GM19455 (cell line): ENCODE measurements around the gene GSX2.
A peak's percentile ranks its signal among the peaks of the same experiment; 100 is the strongest.

Experiments used
- ATAC-seq: cut with Tn5 transposase; IDR thresholded peaks from one replicate; pipeline ENCODE4 v1.9.1; 2021; ENCODE audit not compliant: unreplicated experiment

The GSX2 gene

DNA sequence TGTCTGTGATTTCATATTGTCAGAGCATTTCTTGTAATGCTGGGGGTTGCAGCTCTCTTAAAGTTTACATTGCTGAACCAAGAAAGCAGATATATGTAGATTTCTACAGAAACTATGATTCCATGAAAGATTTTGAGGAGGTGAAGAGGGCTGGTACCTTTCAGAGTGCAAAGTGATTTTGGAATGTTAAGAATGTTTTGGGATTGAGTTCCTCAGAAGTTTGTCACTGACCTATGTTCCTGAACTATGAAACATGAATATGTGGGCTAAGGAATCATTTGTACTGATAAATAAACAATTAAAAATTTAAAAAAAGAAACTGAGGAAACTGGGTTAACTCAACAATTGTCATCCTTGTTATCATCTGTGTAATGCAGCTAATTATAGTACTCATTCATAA, 23.3 kb upstream of the GSX2 start:
- ATAC-seq = no peak

DNA sequence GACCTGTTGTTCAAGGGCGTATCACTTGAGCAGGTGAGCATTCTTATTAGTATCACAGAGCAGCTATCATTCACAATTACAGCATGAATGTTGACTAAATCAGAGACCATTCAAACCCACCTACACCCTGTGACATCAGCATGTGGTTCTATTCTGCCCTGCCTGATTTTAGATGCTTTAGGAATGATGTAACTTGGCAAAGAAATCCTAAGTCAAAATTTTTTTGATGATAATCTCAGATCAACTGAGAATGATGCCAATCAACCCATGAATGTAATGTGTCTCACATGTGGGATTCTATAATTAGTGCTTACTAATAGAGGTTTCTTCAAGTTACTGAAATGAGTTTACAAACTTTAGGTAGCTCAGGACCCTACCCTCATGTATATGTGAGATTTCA, 22.2 kb upstream of the GSX2 start:
- no peak for ATAC-seq

DNA sequence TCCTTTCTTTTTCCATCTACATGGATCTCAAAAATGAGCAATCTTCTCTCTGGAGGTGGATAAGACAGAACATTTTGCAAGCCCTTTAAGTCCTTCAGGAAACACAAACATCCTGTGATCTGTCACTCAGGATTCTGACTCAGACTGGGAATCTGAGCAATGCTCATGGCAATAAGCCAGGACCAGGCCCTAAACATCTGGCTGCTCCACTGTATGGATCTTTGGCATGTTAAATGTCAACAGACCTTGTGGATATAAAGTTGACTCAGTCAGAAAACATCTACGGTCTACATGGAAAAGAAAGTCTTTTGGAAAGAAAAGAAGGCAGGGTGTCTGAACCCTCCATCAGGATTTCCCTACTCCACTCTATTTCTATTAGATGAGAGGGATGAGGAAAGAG, 17.8 kb upstream of the GSX2 start:
- ATAC-seq = no peak

DNA sequence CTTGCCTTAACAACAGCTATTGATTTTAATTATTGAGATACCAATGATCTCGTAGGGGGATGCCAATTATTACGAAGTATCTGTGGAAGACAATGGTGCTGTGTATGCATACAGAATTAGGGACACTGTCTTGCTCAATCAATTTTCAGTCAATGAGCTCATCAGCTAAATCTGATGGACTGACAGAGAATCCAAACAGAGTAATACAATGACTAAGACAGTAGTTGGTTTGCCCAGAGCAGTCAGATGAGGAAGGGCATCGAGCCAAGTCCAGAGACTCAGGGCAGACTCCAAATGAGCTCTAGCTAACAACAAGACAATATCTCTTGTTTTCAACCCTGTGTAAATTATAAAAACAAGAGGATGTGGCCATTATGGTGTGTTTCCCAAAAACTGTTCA, 14.7 kb upstream of the GSX2 start:
- ATAC-seq = no peak

DNA sequence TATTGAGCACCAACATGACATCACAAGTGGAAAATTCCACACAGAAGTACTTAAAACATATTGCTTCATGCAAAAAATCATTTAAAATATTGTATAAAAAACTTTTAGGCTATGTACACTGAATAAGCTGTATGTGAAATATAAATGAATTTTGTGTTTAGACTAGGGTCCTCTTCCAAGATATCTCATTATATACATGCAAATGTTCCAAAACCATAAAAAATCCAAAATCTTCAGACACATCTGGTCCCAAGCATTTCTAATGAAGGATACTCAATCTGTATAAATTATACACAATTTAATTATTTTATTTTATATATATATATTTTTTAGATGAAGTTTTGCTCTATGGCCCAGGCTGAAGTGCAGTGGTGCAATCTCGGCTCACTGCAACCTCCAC, 10.1 kb upstream of the GSX2 start:
- ATAC-seq = no peak

DNA sequence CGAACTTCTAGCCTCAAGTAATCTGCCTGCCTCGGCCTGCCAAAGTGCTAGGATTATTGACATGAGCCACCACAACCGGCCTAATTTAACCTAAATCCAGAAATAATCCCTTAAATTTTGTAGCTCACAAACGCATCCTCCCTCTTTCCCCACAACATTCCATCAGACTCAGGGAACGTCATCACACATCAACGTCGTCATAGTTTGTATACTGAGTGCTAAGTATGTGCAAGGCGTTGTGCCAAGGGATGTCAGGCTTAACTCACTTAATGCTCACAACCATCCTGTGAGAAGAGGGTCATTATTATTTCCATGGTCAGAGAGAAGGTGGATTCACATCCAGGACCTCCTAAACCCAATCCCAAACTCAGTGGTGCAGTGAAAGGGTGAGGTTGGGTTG, 9.6 kb upstream of the GSX2 start:
- no peak for ATAC-seq

DNA sequence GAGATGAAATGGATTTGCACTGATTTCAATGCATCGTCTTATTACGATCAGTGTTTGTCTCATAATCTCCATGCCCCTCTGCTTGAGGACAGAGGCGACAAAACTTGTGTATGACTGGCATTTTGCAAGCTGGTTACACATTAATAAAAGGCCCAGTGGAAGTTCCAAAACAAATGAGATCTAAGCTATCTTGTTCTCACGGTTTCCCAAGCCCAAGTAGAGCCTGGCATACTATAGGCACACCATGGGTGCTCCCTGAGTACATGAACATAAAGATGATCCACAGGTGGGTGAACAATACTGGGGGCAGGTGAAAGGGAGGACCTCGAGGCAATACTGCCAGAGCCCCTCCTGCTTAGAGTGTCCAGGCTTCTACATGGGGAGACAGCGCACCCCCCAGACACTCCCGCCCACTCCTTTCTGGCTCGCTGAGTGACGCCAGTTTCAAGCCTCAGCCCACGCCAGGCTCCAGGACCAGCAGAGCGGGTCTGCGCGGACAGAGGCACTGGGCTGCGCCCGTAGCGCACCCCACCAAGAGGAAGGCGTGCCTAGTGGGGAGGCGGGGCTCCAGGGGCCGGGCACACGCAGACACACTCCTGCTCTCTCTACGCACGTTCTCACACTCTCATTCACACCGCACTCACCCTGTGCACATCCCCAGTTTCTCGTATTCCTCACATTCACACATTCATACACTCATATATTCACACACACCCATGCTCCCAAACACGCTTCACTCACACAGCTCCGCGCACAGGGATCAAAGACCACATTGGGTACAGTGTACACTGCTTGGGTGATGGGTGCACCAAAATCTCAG, 8.9 kb upstream of the GSX2 start:
- peak; percentile 53 for ATAC-seq

DNA sequence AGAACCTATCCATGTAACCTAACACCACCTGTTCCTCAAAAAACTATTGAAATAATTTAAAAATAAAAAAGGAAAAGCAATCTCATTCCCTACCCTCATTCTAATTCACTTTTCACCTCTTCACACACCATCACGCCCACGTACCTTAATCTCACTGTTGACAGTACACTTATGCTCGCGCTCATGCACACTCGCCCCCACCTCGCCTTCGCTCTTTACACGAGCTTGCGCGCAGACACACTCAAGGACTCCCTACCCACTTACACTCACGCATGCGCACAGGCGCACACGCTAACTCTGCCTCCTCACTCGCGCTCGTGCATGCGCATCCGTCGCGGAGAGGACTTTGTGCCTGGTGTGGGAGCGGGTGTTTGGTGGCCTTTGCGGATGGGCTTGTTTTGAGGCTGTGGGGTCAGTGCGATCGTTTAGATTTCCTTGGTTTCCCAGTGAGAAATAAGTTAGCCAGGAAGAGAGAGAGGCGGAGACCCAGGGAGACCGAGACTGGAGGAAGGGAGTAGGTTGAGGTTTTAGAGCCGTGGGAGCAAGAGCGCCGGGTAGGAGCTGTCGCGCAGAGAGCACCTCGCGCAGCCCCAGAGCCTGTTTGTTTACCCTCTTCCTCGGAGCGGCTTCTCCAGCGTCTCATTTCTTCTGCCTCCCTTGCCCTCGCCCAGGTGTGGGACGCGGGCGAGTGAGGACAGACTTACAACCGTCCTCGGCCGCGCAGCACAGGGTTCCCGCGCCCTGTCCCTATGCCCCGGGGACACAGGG, 8.1 kb upstream of the GSX2 start:
- peak; percentile 67 for ATAC-seq

DNA sequence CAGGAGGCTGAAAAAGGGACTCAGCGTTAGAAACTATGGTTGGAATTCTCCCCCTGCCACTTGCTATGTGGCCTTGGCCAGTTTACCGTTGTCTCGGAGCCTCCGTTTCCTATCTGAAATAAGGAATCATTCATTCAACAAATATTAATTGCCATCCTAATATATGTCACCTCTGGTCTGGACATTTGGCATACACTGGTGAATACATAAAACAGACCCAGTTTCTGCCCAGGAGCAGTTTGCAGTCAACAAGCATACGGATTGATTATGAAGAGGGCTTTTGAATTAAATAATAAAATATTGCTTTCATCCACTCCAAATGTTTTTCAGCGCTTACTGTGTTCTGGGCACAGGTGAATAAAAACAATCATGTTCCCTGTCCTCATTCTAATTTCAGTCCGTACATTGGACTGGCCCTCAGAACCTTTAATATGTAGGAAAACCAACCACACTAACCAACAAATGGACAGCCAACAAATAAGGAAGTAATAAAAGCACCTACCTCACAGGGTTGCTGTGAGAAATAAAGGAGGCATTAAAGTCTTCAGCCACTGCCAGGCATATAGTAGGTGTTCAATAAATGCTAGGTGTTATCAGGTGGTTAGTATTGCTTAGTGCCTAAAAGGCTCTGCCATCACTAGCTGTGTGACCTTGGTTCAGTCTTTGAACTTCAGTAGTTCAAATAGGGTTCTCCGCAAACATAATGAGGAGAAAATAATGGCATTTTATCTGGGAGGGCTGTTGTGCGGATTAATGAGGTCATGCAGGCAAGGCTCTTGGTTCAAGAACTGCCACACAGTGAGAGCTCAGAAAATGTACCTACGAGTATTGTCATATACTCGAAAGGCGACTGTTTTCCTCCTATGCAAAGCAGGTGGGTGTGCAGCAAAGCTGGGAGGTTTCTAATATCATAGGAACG, 7.3 kb upstream of the GSX2 start:
- ATAC-seq = no peak

DNA sequence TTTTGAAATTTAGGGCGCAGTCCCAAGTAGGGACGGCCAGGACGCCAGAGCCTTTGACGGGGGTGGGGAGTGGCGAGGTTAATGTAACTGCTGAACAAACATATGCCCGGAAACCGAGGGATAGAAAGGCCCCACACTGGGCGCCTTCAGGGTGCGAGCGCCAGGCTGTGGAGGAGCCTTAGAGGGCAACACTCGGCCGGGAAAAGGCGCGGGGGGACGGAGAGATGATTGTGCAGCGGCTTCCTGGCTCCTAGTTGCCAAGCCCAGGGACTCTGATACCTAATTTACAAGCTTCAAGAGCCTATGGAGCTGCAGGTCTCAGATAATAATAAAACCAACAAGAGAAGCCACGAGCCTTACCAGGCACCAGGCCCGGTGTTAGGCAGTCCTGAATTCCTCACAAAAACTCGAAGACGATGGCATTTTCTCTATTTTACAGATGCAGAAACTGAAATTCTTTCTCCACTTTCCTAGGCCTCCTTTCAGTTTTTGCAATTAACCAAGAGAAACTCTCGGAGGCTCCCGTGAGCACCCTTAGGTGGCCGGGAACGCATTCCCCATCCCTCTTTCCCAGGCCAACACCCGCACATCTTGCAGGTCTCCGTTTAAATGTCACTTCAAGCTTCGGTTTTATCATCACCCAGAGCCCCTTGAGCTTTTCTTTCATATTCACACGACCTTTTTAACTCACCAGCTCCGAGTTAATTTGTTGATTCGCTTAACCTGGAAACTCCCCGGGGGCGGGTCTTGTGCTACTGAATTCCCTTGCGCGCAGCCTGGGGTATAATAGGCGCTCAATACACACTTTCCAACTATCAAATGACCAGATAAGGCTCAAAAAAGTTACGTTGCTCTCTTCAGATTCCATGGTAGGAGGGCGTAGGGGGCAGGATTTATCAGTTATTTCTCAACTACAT, 6.4 kb upstream of the GSX2 start:
- ATAC-seq = no peak

DNA sequence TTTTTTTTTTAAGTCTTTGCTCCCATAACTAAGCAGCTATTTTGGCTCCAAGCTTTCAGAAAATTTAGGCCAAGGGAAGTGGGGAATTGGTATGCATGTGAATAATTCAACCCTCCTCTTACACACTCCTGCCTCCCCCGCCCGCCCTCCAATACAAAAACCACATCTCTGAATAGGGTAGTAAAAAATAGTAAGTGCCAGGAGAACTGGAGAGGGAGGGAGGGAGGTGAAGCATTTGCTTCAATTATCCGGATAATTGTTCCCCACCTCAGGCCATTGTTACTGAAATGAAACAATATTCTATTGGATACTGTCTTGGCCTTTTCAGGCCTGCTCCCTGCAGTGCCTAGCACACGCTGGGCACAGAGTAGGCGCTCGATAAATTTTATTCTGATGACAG, 5.5 kb upstream of the GSX2 start:
- no peak for ATAC-seq

DNA sequence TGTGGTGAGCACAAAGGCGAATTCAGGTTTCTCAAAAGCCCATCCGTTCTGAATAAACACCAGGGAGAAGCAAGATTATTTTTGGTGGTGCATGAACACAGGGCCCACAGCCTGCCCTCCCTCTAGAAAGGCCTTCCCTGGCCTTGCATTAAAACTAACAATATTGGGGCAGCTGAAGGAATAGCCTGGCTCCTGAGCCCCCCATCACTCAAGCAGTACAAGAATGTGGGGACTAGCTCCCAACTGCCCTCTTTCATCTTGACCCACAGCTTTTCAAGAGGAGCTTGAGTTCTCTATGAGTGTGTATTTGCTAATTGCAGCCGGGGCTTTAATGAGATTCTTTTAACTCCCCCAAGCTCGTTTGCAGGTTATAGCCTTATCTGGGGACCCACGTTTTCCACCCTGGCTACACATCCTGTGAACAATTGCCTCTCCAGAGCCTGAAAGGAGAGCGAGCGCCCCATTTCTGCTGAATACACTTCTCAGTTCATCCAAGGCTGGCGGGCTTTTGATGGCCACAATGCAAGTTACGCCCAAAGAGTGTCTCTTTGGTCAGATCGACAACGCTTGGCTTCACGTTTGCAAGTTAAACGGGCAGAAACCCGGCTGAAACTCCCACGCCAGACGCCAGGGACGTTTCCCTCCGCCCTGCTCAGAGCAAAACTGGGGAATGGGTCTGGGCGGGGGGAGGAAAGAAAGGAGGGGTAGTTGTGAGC, 4.7 kb upstream of the GSX2 start:
- no peak for ATAC-seq

DNA sequence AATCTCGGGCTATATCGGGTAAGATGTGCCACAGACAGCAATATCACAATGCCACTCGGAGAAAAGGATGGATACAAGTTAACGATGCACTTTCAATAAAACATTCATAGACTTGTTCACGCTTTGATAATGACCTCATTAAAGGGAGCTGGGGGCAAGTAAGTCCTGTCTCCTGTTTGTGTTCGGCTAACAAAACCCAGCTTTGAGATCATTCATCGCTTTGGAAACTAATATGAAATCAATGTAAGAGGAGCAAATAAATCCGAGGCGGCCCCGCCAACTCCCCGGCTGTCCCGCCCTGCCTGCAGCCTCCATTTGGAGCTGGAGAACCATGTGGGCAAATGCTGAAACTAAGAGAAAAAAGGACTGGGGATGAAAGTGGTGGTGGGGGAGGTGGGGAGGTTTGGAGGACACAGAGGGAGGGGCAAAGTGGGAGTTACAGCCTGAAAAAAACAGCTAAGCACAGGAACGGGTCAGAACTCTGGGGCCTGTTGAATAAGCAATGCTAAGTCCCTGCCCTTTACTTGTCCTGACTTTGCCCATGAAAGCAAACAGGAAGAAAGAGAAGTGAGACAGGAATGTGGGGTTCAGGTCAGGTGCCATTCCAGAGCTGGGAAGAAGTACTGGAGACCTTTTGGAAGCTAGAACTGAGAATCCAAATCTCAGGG, 3.5 kb upstream of the GSX2 start:
- no peak for ATAC-seq

DNA sequence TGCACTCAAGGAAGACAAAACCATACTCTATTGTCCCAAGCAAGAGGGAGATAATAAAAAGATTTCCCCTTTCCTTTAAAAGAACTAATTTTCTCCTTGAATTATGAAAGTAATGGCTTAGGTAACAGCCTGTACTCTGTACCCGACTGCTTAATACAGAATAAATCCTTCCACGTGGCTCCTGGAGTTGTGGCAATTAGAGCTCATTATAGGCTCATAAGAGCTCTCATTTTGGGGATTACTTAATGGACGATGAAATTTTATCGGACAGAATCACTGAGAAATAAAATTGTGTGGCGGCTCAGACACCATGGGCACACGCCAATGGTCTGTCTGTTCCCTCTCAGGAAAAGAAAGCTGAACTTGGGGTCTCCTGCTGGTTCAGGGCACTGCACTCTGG, 2.8 kb upstream of the GSX2 start:
- no peak for ATAC-seq

DNA sequence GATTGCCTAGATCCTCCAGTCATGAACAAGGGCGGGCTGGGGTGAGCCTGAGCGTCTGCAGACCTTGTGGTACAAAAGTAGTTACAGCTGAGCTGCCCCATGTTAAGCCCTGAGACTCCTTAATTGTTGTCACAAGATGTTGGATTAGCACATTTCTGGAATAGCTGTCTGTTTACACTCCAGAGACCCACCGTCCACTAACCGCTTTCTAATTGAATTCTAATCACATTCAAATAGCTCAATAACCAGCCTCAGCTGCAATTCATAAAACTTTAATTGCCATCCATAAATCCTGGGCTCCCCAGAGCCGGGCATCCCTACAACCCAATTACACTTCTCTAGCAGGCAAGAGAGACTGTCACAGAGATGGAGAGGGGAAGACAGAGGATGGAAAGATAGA, 1.6 kb upstream of the GSX2 start:
- no peak for ATAC-seq

DNA sequence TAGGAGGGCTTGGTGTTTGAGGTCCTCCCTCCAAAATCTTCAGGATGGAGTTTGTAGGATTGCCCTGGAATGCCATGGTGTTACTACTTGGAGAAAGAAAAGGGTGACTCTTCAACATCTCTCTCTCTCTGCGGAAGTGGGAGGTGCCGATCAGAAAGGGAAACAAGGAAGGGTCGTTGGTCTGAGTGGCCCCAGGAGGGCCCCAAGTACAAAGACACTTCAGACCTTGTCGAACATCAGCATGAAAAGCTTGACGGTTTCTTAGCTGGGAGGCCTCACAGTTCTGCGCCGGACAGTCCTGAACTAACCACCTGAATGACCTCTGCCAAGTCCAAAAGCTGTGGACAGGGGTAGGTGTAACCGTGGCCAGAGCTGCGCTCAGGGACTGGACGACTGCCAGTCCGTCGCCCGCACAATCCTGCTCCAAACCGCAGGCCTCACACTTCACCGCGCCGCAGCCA, 646 bp upstream of the GSX2 start:
- no peak for ATAC-seq

DNA sequence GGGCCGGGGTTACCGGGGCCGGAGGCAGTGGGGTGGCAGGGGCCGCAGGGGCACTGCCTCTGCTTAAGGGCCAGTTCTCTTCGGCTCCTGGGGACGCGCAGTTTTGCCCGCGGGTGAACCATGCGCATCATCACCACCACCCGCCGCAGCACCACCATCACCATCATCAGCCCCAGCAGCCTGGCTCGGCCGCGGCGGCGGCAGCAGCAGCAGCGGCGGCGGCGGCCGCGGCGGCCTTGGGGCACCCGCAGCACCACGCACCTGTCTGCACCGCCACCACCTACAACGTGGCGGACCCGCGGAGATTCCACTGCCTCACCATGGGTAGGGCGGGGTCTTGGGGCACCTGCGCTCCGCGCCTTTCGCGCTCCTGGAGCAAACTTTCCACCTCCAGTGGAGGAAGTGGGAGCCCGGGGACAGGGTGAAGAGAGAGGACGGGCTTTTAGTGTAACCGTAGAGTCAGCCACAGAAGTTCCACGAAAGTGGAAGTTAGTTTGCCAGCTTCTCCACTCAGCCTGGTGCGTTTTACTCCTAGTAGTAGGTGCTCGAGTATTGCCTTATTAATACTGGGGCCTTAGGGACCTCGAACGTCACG, 729 bp downstream of the GSX2 start:
- no peak for ATAC-seq

DNA sequence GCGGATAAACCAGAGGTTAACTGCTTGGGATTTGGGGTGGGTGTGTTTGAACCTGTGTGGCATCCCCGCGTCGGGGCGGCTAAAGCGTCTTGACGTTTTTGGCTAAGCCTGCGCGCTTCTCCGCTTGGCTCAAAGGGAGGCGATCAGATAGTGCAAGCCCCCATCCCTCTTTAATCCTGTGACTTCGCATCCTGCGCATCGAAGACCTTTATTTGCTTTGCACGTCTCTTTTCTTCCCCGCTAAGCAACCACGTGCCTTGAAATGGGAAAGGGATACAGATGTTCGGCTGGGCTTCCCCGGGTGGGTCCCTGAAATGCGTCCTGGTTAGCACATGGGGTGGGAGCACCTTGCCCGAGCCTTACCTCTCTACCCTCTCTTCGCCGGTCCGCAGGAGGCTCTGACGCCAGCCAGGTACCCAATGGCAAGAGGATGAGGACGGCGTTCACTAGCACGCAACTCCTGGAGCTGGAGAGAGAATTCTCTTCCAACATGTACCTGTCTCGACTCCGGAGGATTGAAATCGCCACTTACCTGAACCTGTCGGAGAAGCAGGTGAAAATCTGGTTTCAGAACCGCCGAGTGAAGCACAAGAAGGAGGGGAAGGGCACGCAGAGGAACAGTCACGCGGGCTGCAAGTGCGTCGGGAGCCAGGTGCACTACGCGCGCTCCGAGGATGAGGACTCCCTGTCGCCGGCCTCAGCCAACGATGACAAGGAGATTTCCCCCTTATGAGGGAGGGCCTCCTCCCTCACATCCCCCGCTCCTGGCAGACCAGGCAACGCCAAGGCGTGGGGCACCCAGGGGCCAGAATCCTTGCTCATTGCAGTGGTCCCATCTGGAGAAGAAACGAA, 1.5 kb downstream of the GSX2 start:
- no peak for ATAC-seq
